ENCODE measurements around the gene GREB1L.

Gene GREB1L

GRCh38 chr18:21496277-21496835, 254.3 kb downstream of the GREB1L start:
- no peak for DNase-seq

- DNase-seq = no peak
Measured at GRCh38 chr18:21499997-21500396, 258.0 kb downstream of the GREB1L start.

GRCh38 chr18:21502661-21503060, 260.6 kb downstream of the GREB1L start:
- no peak for DNase-seq

GRCh38 chr18:21507913-21508701, 266.1 kb downstream of the GREB1L start:
- DNase-seq = no peak

- no peak for DNase-seq
Measured at GRCh38 chr18:21509062-21509461, 267.0 kb downstream of the GREB1L start.

GRCh38 chr18:21513292-21513691, 271.3 kb downstream of the GREB1L start:
- DNase-seq = no peak

- no peak for DNase-seq
Measured at GRCh38 chr18:21513741-21514140, 271.7 kb downstream of the GREB1L start.

- DNase-seq = no peak
Measured at GRCh38 chr18:21522530-21522929, 280.5 kb downstream of the GREB1L start.

- no peak for DNase-seq
Measured at GRCh38 chr18:21525916-21526315, 283.9 kb downstream of the GREB1L start.

- DNase-seq = no peak
Measured at GRCh38 chr18:21526463-21526862, 284.4 kb downstream of the GREB1L start.

- no peak for DNase-seq
Measured at GRCh38 chr18:21534327-21534726, 292.3 kb downstream of the GREB1L start.

- no peak for DNase-seq
Measured at GRCh38 chr18:21538230-21538629, 296.2 kb downstream of the GREB1L start.

- no peak for DNase-seq
Measured at GRCh38 chr18:21546423-21546822, 304.4 kb downstream of the GREB1L start.

- no peak for DNase-seq
Measured at GRCh38 chr18:21548647-21549046, 306.6 kb downstream of the GREB1L start.

- DNase-seq = no peak
Measured at GRCh38 chr18:21550510-21550970, 308.5 kb downstream of the GREB1L start.

- DNase-seq = no peak
Measured at GRCh38 chr18:21557607-21558253, 315.7 kb downstream of the GREB1L start.

- DNase-seq = no peak
Measured at GRCh38 chr18:21559195-21559594, 317.2 kb downstream of the GREB1L start.

GRCh38 chr18:21571772-21572171, 329.7 kb downstream of the GREB1L start:
- no peak for DNase-seq
